ENCODE results near the gene PTPN13.
"Not testable (repeated sequence)": the region's sequence is repeated elsewhere in the genome, so short reads cannot be mapped to it uniquely, and the experiment has no call there.

PTPN13 gene

DNA sequence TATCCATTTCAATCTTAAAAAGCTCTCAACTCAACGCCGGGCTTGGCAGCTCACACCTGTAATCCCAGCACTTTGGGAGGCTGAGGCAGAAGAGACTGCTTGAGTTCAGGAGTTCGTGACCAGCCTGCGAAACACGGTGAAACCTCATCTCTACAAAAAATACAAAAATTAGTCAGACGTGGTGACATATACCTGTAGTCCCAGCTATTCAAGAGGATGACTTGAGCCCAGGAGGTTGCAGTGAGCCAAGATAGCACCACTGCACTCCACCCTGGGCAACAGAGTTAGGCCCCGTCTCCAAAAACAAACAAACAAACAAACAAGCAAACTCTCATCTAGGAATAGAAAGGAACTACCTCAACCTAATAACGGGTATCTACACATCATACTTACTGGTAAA is 50.8 kb downstream of the PTPN13 start:
- H3K4me3 Mint-ChIP-seq, result no peak overlapping the region

DNA sequence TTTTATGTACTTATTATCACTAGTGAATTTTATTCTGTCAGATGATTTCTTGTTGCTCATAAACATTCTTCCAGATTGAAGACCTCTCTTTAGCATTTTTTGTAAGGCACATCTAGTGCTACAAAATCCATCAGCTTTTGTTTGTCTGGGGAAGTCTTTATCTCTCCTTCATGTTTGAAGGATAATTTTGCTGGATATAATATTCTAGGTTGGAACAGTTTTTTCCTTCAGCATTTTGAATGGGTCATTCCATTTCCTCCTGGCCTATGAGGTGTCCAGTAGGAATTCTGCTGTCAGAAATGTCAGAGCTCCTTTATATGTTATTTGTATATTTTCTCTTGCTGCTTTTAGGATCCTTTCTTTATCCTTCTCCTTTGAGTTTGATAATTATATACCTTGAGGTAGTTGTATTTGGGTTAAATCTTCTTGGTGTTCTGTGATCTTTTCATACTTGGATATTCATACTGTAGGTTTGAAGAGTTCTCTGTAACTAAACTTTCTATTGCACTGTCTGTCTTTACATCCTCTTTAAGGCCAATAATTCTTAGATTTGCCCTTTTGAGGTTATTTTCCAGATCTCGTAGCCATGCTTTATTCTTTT is 58.3 kb downstream of the PTPN13 start:
- Mint-ChIP-seq H3K4me3 (no peak overlapping the region), H3K27ac (no peak overlapping the region), H3K36me3 (peaks cover 0 to 4% of the 10 kb centered on the region in 2 donors), H3K27me3 (peaks cover 0 to 4% of the 10 kb centered on the region in 2 donors), H3K4me1 (no peaks in the 10 kb centered on the region), H3K9me3 (peaks cover 35 to 44% of the 10 kb centered on the region in 2 donors)
- ATAC-seq (replicated peaks) (no peak), DNase-seq (no peak)

More for the DNA sequence above, 50.8 kb downstream of the PTPN13 start:
- H3K9me3 Mint-ChIP-seq, result peaks cover 4 to 6% of the 10 kb centered on the region in 2 donors
- H3K27me3 Mint-ChIP-seq, result peaks cover 0 to 4% of the 10 kb centered on the region in 2 donors
- no peaks in the 10 kb centered on the region for H3K4me1 Mint-ChIP-seq
- H3K27ac Mint-ChIP-seq, result no peak overlapping the region
- no peak for ATAC-seq (replicated peaks)
- no peak for DNase-seq
- no peaks in the 10 kb centered on the region for H3K36me3 Mint-ChIP-seq

DNA sequence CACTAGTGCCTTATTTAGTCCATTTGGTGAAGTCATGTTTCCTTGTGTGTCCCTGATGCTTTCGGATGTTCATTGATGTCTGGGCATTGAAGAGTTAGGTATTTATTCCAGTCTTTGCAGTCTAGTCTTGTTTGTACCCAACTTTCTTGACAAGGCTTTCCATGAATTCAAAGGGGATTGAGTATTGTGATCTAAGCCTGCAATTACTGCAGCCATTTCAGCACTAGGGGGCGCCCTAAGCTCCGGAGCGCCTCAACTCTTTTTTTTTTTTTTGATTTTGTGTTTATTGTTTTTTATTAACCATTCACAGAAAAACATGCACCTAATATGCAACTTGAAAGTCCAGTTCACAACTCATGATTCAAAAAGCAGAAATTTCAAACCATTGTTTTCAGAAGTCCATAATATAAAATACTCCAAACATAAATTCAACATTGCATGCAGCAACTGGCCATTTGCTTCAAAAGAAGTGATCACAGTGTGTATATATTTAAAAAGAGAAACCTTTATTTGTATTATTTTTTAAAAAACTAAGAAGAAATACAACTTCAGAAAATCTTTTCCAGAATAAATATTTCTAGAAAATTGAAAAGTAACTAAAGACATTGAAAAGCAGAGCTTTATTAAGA is 59.2 kb downstream of the PTPN13 start:
- H3K9me3 Mint-ChIP-seq, result peaks cover 35 to 44% of the 10 kb centered on the region in 2 donors
- no peak overlapping the region for H3K4me3 Mint-ChIP-seq
- peaks cover 0 to 4% of the 10 kb centered on the region in 2 donors for H3K36me3 Mint-ChIP-seq
- peaks cover 0 to 4% of the 10 kb centered on the region in 2 donors for H3K27me3 Mint-ChIP-seq
- ATAC-seq (replicated peaks) (no peak), DNase-seq (no peak)
- no peak overlapping the region for H3K27ac Mint-ChIP-seq
- H3K4me1 Mint-ChIP-seq, result no peaks in the 10 kb centered on the region

DNA sequence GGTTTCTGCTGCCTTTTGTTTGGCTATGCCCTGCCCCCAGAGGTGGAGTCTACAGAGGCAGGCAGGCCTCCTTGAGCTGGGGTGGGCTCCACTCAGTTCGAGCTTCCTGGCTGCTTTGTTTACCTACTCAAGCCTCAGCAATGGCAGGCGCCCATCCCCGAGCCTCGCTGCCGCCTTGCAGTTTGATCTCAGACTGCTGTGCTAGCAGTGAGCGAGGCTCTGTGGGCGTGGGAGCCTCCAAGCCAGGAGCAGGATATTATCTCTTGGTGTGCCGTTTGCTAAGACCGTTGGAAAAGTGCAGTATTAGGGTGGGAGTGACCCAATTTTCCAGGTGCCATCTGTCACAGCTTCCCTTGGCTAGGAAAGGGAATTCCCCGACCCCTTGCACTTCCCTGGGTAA is 62.7 kb downstream of the PTPN13 start:
- H3K36me3 Mint-ChIP-seq; H3K4me3 Mint-ChIP-seq; H3K4me1 Mint-ChIP-seq; DNase-seq; H3K27me3 Mint-ChIP-seq; H3K27ac Mint-ChIP-seq; ATAC-seq (replicated peaks): not testable (repeated sequence)
- peaks cover 21 to 23% of the 10 kb centered on the region in 2 donors for H3K9me3 Mint-ChIP-seq

DNA sequence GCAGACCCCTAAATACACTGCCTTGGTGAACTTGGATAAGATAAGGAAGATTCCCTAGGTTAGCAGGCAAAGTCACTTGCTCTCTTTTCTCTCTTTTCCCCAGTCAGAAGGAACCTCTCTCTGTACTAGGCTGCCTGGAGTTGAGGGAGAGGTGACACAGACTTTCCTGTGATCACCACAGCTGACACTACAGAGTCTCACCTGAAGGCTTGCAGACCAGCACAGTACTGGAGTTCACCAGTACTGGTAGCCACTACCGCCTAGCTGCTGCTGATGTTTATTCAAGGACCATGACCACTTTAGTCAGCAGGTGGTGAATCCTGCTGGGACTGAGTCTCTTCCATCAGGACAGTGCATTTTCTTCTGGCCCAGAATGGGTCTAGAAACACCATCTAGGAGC is 63.3 kb downstream of the PTPN13 start:
- peaks cover 20 to 23% of the 10 kb centered on the region in 2 donors for H3K9me3 Mint-ChIP-seq
- peaks cover 0 to 4% of the 10 kb centered on the region in 2 donors for H3K36me3 Mint-ChIP-seq
- H3K4me1 Mint-ChIP-seq, result no peaks in the 10 kb centered on the region
- H3K27me3 Mint-ChIP-seq, result no peaks in the 10 kb centered on the region
- H3K27ac Mint-ChIP-seq, result no peak overlapping the region
- no peak overlapping the region for H3K4me3 Mint-ChIP-seq
- no peak for DNase-seq
- ATAC-seq (replicated peaks), result no peak

DNA sequence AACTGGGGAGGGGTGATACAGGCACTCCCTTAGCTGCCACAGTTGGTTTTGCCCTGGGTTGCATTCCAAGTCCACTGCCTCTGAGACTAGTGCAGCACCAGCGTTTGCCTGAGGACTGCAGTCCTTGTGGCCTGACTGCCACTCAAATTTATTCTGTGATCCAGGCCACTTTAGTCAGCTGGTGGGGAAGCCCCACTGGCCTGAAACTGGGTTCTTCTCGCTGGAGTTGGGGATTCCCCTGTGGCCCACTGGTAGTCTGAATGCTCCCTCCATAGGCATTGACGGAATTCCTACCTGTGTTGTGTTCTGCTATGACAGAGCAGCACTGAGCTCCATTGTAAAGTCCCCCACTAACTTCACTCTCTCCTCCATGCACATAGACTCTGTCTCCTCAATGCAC is 63.8 kb downstream of the PTPN13 start:
- Mint-ChIP-seq H3K9me3 (peaks cover 15 to 19% of the 10 kb centered on the region in 2 donors), H3K4me3 (no peak overlapping the region), H3K4me1 (no peaks in the 10 kb centered on the region), H3K36me3 (peaks cover 0 to 4% of the 10 kb centered on the region in 2 donors), H3K27ac (no peak overlapping the region), H3K27me3 (no peaks in the 10 kb centered on the region)
- peak; percentile 16 to 33 for ATAC-seq (replicated peaks)
- no peak for DNase-seq

DNA sequence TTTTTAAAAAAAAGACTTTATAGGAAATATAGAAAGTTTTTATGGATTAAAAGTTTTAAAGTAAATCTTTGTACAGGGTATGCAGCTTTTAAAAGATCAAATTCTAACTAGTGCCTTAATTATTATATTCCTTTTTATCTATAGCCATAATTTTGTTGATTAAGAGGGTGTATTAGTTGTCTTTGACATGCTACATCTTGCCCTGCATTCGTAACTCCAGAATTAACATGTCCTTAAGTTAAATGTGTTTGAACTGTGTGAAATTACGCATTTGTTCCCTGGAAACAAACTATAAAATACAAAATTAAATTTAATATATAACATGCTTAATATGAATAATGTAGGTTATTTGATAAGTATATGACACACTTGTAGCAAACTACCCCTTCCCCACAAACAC is 66.3 kb downstream of the PTPN13 start:
- no peaks in the 10 kb centered on the region for H3K4me1 Mint-ChIP-seq
- no peak overlapping the region for H3K27ac Mint-ChIP-seq
- no peaks in the 10 kb centered on the region for H3K27me3 Mint-ChIP-seq
- DNase-seq, result no peak
- no peak for ATAC-seq (replicated peaks)
- H3K4me3 Mint-ChIP-seq, result no peak overlapping the region
- peaks cover 0 to 8% of the 10 kb centered on the region in 2 donors for H3K9me3 Mint-ChIP-seq
- peaks cover 0 to 4% of the 10 kb centered on the region in 2 donors for H3K36me3 Mint-ChIP-seq

DNA sequence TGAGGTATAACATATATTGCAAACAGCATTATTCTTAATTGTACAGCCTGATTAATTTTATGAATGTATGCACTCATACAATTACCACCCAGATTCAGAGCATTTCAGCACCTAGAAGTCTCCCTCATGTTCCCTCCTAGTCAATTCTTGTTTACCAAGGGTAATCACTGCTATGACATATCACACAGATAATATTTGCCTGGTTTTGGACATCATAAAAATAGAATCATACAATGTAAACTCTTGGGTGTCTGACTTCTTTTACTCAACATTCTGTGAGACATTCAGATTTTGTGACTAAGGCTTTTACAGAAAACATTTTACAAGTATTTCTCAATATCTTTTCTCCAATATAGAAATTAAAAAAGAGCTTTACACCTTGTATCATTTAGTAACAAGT is 66.9 kb downstream of the PTPN13 start:
- no peak for DNase-seq
- Mint-ChIP-seq H3K4me3 (no peak overlapping the region), H3K27ac (no peak overlapping the region), H3K27me3 (no peaks in the 10 kb centered on the region), H3K36me3 (peaks cover 0 to under 1% of the 10 kb centered on the region in 2 donors), H3K4me1 (no peaks in the 10 kb centered on the region), H3K9me3 (peaks cover 0 to 5% of the 10 kb centered on the region in 2 donors)
- no peak for ATAC-seq (replicated peaks)

DNA sequence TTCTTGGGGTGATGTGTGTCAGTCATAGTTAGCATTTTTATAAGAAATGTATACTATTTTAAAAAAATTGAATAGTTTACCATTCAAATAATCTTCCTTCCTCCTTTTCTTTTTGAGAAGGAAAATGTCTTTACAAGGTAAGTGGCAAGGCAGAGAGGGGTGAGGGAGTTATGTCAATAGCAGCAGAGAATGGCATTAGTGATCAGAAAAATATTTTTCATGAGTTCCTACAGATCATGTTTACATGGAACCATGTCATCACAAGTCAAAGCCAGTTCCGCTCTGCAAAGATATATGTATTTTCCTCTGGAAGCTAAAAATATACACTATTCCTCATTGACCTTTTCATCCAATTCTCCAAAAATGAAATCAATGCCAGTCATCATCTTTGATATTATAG is 67.3 kb downstream of the PTPN13 start:
- ATAC-seq (replicated peaks) (no peak), DNase-seq (no peak)
- Mint-ChIP-seq H3K27me3 (no peaks in the 10 kb centered on the region), H3K27ac (no peak overlapping the region), H3K4me3 (no peak overlapping the region), H3K4me1 (no peaks in the 10 kb centered on the region), H3K36me3 (no peaks in the 10 kb centered on the region), H3K9me3 (peaks cover 0 to 4% of the 10 kb centered on the region in 2 donors)

DNA sequence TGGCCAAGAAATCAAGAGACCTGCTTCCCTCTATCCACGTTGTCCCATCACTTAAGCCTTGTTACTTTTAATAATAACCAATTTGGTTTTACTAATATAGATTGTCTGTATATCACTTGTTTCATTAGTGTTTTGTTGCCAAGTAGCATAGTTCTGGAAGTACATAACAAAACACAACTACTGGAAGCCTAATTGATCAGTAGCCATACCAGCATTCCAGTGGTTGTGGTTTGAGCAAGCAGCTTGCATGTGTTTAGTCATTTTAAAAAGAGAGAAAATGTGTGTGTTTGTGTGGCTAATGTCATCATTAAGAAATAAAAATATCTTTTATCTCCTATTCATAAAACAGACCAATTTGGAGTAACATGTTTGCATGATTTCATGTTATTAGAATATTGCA is 70.8 kb downstream of the PTPN13 start:
- ATAC-seq (replicated peaks) (no peak), DNase-seq (no peak)
- no peaks in the 10 kb centered on the region for H3K9me3 Mint-ChIP-seq
- no peaks in the 10 kb centered on the region for H3K36me3 Mint-ChIP-seq
- peaks cover 0 to 4% of the 10 kb centered on the region in 2 donors for H3K27me3 Mint-ChIP-seq
- no peak overlapping the region for H3K4me3 Mint-ChIP-seq
- H3K27ac Mint-ChIP-seq, result no peak overlapping the region
- no peaks in the 10 kb centered on the region for H3K4me1 Mint-ChIP-seq

DNA sequence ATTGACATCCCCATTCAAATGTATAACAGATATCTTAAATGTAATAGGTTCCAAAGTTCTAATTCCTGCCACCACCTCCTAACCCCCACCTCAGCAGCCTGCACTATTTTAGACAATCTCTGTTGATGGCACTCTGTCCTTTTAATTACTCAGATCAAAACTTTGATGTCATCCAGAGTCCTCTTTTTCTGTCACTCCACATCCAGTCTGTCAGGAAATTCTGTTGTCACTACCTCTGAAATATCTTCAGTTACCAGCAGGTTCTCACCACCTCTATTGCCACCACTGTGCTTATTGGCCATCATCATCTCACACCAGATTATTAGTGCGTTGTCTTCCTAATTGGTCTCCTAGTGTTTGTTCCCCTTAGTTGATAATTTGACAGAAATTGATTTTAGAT is 76.2 kb downstream of the PTPN13 start:
- Mint-ChIP-seq H3K36me3 (no peaks in the 10 kb centered on the region), H3K4me3 (no peak overlapping the region), H3K27me3 (peaks cover 0 to 8% of the 10 kb centered on the region in 2 donors), H3K27ac (peak overlapping the region; percentile 60), H3K4me1 (no peaks in the 10 kb centered on the region), H3K9me3 (no peaks in the 10 kb centered on the region)
- DNase-seq (no peak), ATAC-seq (replicated peaks) (no peak)

DNA sequence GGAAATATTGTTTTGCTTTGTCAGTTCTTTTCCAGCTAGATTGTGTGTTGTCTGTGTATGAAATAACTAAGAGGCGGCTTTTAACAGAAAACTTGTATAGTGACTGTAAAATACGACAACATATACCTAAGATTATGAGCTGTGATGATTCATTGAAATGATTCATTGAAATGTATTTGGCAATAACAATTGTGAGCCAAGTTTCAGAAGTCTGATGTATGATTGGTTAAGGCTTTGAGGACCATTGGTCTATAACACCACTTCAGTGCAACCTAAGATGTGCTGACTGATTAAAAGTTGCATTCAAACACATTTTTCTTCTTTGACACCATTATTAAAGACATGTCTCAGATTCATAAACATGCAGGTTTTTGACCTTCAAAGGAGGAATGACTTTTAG is 76.6 kb downstream of the PTPN13 start:
- peak overlapping the region; percentile 60 for H3K27ac Mint-ChIP-seq
- H3K4me3 Mint-ChIP-seq, result no peak overlapping the region
- H3K27me3 Mint-ChIP-seq, result peaks cover 0 to 8% of the 10 kb centered on the region in 2 donors
- no peaks in the 10 kb centered on the region for H3K36me3 Mint-ChIP-seq
- no peaks in the 10 kb centered on the region for H3K9me3 Mint-ChIP-seq
- no peaks in the 10 kb centered on the region for H3K4me1 Mint-ChIP-seq
- no peak for DNase-seq
- ATAC-seq (replicated peaks), result no peak

DNA sequence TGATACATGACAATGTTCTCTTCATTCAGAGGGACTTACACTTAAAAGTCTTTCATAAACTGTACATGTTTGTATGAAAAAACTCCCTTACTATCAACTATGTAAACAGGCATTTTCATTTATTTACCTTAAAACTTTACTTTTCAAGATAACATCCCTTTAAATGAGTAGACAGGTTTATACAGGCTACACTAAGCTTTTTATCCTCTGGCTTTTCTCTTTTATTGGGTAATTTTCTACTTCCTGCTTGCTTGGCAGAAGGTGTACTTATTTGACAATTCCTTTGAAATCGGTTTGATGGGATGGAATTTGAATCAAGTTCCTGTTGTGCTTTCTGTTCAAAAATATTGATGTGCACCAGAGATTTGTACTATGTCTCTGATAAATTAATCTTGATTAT is 81.4 kb downstream of the PTPN13 start:
- Mint-ChIP-seq H3K36me3 (no peaks in the 10 kb centered on the region), H3K9me3 (no peaks in the 10 kb centered on the region), H3K4me1 (no peaks in the 10 kb centered on the region), H3K27me3 (peaks cover 0 to under 1% of the 10 kb centered on the region in 2 donors), H3K4me3 (no peak overlapping the region), H3K27ac (no peak overlapping the region)
- no peak for DNase-seq
- no peak for ATAC-seq (replicated peaks)

DNA sequence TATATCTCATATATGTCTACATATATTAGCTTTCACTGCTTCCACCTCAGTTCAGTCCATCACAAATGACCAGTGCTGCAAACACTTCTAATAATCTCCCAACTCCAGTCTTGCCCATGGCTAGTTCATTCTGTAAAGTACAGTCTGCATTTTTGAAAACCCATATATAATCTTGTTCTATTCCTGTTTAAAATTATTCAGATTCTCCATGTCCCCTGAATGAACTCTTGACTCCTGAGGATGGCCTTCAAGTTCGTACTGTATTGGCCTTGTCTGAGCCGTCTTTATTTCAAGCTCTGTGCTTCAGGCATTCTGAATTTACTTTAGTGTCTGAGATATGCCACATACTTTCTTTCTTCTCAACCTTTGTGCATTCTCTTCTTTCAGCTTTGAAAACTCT is 84.7 kb downstream of the PTPN13 start:
- DNase-seq, result no peak
- H3K4me3 Mint-ChIP-seq, result no peak overlapping the region
- no peaks in the 10 kb centered on the region for H3K4me1 Mint-ChIP-seq
- H3K27me3 Mint-ChIP-seq, result no peaks in the 10 kb centered on the region
- no peak overlapping the region for H3K27ac Mint-ChIP-seq
- H3K36me3 Mint-ChIP-seq, result no peaks in the 10 kb centered on the region
- no peak for ATAC-seq (replicated peaks)
- H3K9me3 Mint-ChIP-seq, result no peaks in the 10 kb centered on the region

DNA sequence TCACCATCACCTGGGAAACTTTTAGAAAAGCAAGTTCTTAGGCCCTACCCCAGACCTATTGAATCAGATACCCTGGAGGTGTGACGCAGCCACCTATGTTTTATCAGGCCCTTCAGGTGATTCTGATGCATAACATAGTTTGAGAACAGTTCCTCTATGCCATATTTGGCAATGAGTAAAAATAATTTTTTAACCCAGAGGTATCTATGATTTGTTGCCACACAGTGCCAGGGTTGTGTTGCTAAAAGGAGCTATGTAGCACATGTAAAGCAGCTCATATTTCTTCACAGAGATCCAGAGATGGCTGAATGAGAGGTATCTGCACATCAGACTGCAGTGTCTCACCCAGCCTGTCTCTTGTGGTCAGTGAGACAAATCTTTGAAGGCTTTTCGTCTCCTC is 85.3 kb downstream of the PTPN13 start:
- DNase-seq, result no peak
- Mint-ChIP-seq H3K4me1 (no peaks in the 10 kb centered on the region), H3K36me3 (no peaks in the 10 kb centered on the region), H3K4me3 (no peak overlapping the region), H3K27me3 (no peaks in the 10 kb centered on the region), H3K27ac (no peak overlapping the region), H3K9me3 (no peaks in the 10 kb centered on the region)
- ATAC-seq (replicated peaks), result no peak

All from stimulated activated naive B cell treated with anti-CD40 and anti-IgM and Interleukin-4, amounts not matched to agents 10 μg/mL and 1 μg/mL and 100 μg/mL, for 72 hours (primary cell).